Liver (tissue), 9 donors: ENCODE results near the gene ATG2A. TPM values are rescaled to one million over a fixed set of nuclear protein-coding genes. Genes with fewer than 3 reads are reported as not detected.

Experiments
- DNase-seq: peaks from one replicate; pipeline ENCODE4 v3.0.0-alpha.2; 2017; ENCODE audit warnings: low spot score
- H3K27ac ChIP-seq, 2 donors: one replicate each; pipeline ENCODE4 v1.7.0; 2013; ENCODE audit warnings: inconsistent platforms in 2 of 2, low read length in 2 of 2, control low read depth in 1 of 2, low read depth in 1 of 2, mild to moderate bottlenecking in 1 of 2
- H3K27me3 ChIP-seq, 4 donors: one replicate each; pipeline versions ENCODE4 v1.6.1 to v1.7.0; 2013; ENCODE audit warnings: low read length in 3 of 4, inconsistent platforms in 1 of 4, mild to moderate bottlenecking in 1 of 4, moderate library complexity in 1 of 4; ENCODE audit not compliant: control insufficient read depth in 4 of 4, insufficient read depth in 4 of 4
- H3K36me3 ChIP-seq, 4 donors: one replicate each; pipeline versions ENCODE4 v1.6.1 to v1.7.0; 2013; ENCODE audit warnings: low read length in 3 of 4, mild to moderate bottlenecking in 3 of 4, low read depth in 1 of 4, moderate library complexity in 1 of 4; ENCODE audit not compliant: control insufficient read depth in 4 of 4, insufficient read depth in 3 of 4
- H3K4me1 ChIP-seq, 4 donors: one replicate each; pipeline versions ENCODE4 v1.6.1 to v1.7.0; 2013; ENCODE audit warnings: low read length in 3 of 4, mild to moderate bottlenecking in 3 of 4, moderate library complexity in 1 of 4; ENCODE audit not compliant: control insufficient read depth in 4 of 4, insufficient read depth in 4 of 4
- H3K4me3 ChIP-seq, 3 donors: one replicate each; pipeline versions ENCODE4 v1.6.1 to v1.7.0; 2013; ENCODE audit warnings: low read length in 3 of 3, control low read depth in 1 of 3, low read depth in 1 of 3, mild to moderate bottlenecking in 1 of 3
- H3K9ac ChIP-seq, 2 donors: one replicate each; pipeline ENCODE4 v1.7.0; 2013; ENCODE audit warnings: low read length in 2 of 2, mild to moderate bottlenecking in 2 of 2, moderate library complexity in 2 of 2, control low read depth in 1 of 2, low read depth in 1 of 2
- H3K9me3 ChIP-seq, 4 donors: one replicate each; pipeline versions ENCODE4 v1.6.1 to v1.7.0; 2013; ENCODE audit warnings: low read length in 3 of 4; ENCODE audit not compliant: control insufficient read depth in 4 of 4
- ATF3 ChIP-seq: IDR thresholded peaks from 2 replicates; pipeline ENCODE4 v1.6.1; 2016; ENCODE audit warnings: antibody characterized with exemption
- CTCF ChIP-seq: fragments of 150-350 bp; IDR thresholded peaks from 2 replicates; pipeline ENCODE4 v1.5.1; 2017; ENCODE audit warnings: improper control_type of control experiment, low read depth, low read length; ENCODE audit not compliant: missing input control
- EGR1 ChIP-seq, 2 donors: IDR thresholded peaks; 2 replicates each; pipeline ENCODE4 v1.6.1; 2016 to 2018; ENCODE audit warnings: antibody characterized with exemption in 2 of 2, low read depth in 2 of 2
- FOXA1 ChIP-seq: IDR thresholded peaks from 2 replicates; pipeline ENCODE4 v1.6.1; 2016; ENCODE audit warnings: antibody characterized with exemption
- FOXA2 ChIP-seq: IDR thresholded peaks from 2 replicates; pipeline ENCODE4 v1.6.1; 2016; ENCODE audit warnings: antibody characterized with exemption
- GABPA ChIP-seq, 2 donors: IDR thresholded peaks in 1 of 2; conservative IDR thresholded peaks in 1 of 2; 2 replicates each; pipeline ENCODE4 v1.6.1; 2016; ENCODE audit warnings: antibody characterized with exemption in 2 of 2, mild to moderate bottlenecking in 1 of 2, moderate library complexity in 1 of 2
- HNF4A ChIP-seq, 2 donors: conservative IDR thresholded peaks; 2 replicates each; pipeline ENCODE4 v1.6.1; 2016; ENCODE audit warnings: antibody characterized with exemption in 2 of 2, mild to moderate bottlenecking in 2 of 2
- HNF4G ChIP-seq: IDR thresholded peaks from 2 replicates; pipeline ENCODE4 v1.6.1; 2016; ENCODE audit warnings: antibody characterized with exemption
- JUND ChIP-seq, 2 donors: IDR thresholded peaks; 2 replicates each; pipeline ENCODE4 v1.6.1; 2016; ENCODE audit warnings: antibody characterized with exemption in 2 of 2
- MAX ChIP-seq: IDR thresholded peaks from 2 replicates; pipeline ENCODE4 v1.6.1; 2016; ENCODE audit warnings: antibody characterized with exemption
- NR2F2 ChIP-seq: IDR thresholded peaks from 2 replicates; pipeline ENCODE4 v1.6.1; 2016; ENCODE audit warnings: antibody characterized with exemption
- RAD21 ChIP-seq, 2 donors: IDR thresholded peaks; 2 replicates each; pipeline ENCODE4 v1.6.1; 2016; ENCODE audit warnings: antibody characterized with exemption in 2 of 2, mild to moderate bottlenecking in 2 of 2
- REST ChIP-seq: IDR thresholded peaks from 2 replicates; pipeline ENCODE4 v1.6.1; 2016; ENCODE audit warnings: antibody characterized with exemption, mild to moderate bottlenecking
- RXRA ChIP-seq, 2 donors: IDR thresholded peaks; 2 replicates each; pipeline ENCODE4 v1.6.1; 2017 to 2018; ENCODE audit warnings: antibody characterized with exemption in 2 of 2, mild to moderate bottlenecking in 1 of 2
- SP1 ChIP-seq: IDR thresholded peaks from 2 replicates; pipeline ENCODE4 v1.6.1; 2018; ENCODE audit warnings: antibody characterized with exemption, mild to moderate bottlenecking
- TAF1 ChIP-seq: conservative IDR thresholded peaks from 2 replicates; pipeline ENCODE4 v1.6.1; 2016; ENCODE audit warnings: antibody characterized with exemption, mild to moderate bottlenecking
- YY1 ChIP-seq: IDR thresholded peaks from 2 replicates; pipeline ENCODE4 v1.6.1; 2016; ENCODE audit warnings: antibody characterized with exemption, mild to moderate bottlenecking
- ZBTB33 ChIP-seq: IDR thresholded peaks from 2 replicates; pipeline ENCODE4 v1.6.1; 2016; ENCODE audit warnings: antibody characterized with exemption
- WGBS: extraction: QIAGEN DNeasy Blood & Tissue Kit; methylation state at CpG from one replicate; pipeline ENCODE4 v1.1.7; 2013; 5-methylcytosine and 5-hydroxymethylcytosine counted together
- polyA plus RNA-seq, 2 donors: library from polyadenylated mRNA; stranded (reverse) in 1 of 2; unstranded in 1 of 2; fragments of 200-250 nt in 1 of 2; fragments of >200 nt in 1 of 2; fragmentation: Nextera tagmentation in 1 of 2; extraction: Ambion mirVana in 1 of 2; gene quantifications; one replicate each; pipeline versions ENCODE4 v1.2.1 to v1.2.3, GENCODE V29; 2013 to 2015
- total RNA-seq, 2 donors: library from RNA; depleted of rRNA; stranded (reverse); fragments of >200 nt; gene quantifications; one replicate each; pipeline ENCODE4 v1.2.3, GENCODE V29; 2014
- donor health status: healthy.
- donor health status: healthy.
- donor health status: healthy.
- donor health status: healthy.
- donor health status: healthy.

Gene ATG2A
- total and polyA plus RNA-seq, 4 donors = 15.6 to 34.1 (median 23.0) TPM

GRCh38 chr11:64931290-64931689 is 14.3 kb upstream of the ATG2A start:
- Histone ChIP-seq H3K4me1 (no peaks in the 10 kb centered on the region), H3K9me3 (no peaks in the 10 kb centered on the region), H3K36me3 (peaks cover 5 to 49% (median 20%) of the 10 kb centered on the region in 4 donors), H3K27me3 (no peaks in the 10 kb centered on the region), H3K27ac (no peak overlapping the region), H3K4me3 (no peak overlapping the region), H3K9ac (no peak overlapping the region)
- DNase-seq = no peak
- TF ChIP-seq ATF3 (no peak), SP1 (no peak), EGR1 (IDR thresholded peaks at IDR 0.05; ENCODE audit: low read depth in 2 of 2) (no peak), RAD21 (IDR thresholded peaks at IDR 0.05) (no peak), ZBTB33 (no peak), HNF4A (conservative IDR thresholded peaks at IDR 0.05) (no peak)
- 97% methylated on average over 7 of the region's 7 CpGs for WGBS

GRCh38 chr11:64930340-64930739 is 13.3 kb upstream of the ATG2A start:
- no peak for TF ChIP-seq TAF1
- TF ChIP-seq HNF4G = no peak
- TF ChIP-seq ATF3 = no peak
- no peak for TF ChIP-seq SP1
- no peak for TF ChIP-seq ZBTB33
- TF ChIP-seq GABPA (IDR thresholded peaks at IDR 0.05 in 1 of 2, conservative IDR thresholded peaks at IDR 0.05 in 1 of 2) = no peak
- no peak for TF ChIP-seq EGR1 (IDR thresholded peaks at IDR 0.05; ENCODE audit: low read depth in 2 of 2)
- TF ChIP-seq FOXA1 = no peak
- no peak for TF ChIP-seq CTCF
- no peak for TF ChIP-seq RAD21 (IDR thresholded peaks at IDR 0.05)
- no peak for TF ChIP-seq HNF4A (conservative IDR thresholded peaks at IDR 0.05)
- no peak for TF ChIP-seq MAX
- no peak for TF ChIP-seq NR2F2
- no peak for TF ChIP-seq RXRA (IDR thresholded peaks at IDR 0.05)
- TF ChIP-seq REST = no peak
- TF ChIP-seq JUND (IDR thresholded peaks at IDR 0.05) = no peak
- TF ChIP-seq FOXA2 = no peak
- TF ChIP-seq YY1 = no peak
- H3K9me3 ChIP-seq = no peaks in the 10 kb centered on the region

More at GRCh38 chr11:64930340-64930739, 13.3 kb upstream of the ATG2A start:
- 97% methylated on average over 6 of the region's 6 CpGs for WGBS
- Histone ChIP-seq H3K27ac (no peak overlapping the region), H3K4me3 (no peak overlapping the region), H3K4me1 (peaks cover 0 to 5% (median 2%) of the 10 kb centered on the region in 4 donors), H3K36me3 (peaks cover 5 to 49% (median 20%) of the 10 kb centered on the region in 4 donors), H3K9ac (no peak overlapping the region), H3K27me3 (no peaks in the 10 kb centered on the region)
- DNase-seq = no peak
